Keratinocyte (primary cell): ENCODE data around the gene NASP. TPM values are rescaled to one million over a fixed set of nuclear protein-coding genes. Genes with fewer than 3 reads are reported as not detected.

Experiments
- DNase-seq: peaks from one replicate; pipeline ENCODE4 v3.0.0-alpha.2; 2011; ENCODE audit warnings: low read depth, missing footprints, low spot score
- FAIRE-seq: peaks from 2 replicates; lab custom pipeline; 2011; peaks lifted over from hg19 to GRCh38; lab: Jason Lieb, UNC
- H2AFZ ChIP-seq: 2 replicates; pipeline ENCODE4 v1.6.0; 2012; ENCODE audit warnings: low read length, control low read depth, inconsistent platforms; ENCODE audit not compliant: control insufficient read depth
- H3K27ac ChIP-seq: 2 replicates; pipeline ENCODE4 v1.5.1; 2011; ENCODE audit warnings: low read length; ENCODE audit not compliant: control insufficient read depth, insufficient read depth
- H3K27me3 ChIP-seq: 3 replicates; pipeline ENCODE4 v1.6.0; 2011; ENCODE audit warnings: low read length; ENCODE audit not compliant: control insufficient read depth, insufficient read depth; ENCODE audit errors: extremely low read depth
- H3K36me3 ChIP-seq, 2 experiments: 2 replicates in 1 of 2; 3 replicates in 1 of 2; pipeline ENCODE4 v1.5.1; 2011; ENCODE audit warnings: low read length in 2 of 2, mild to moderate bottlenecking in 1 of 2; ENCODE audit not compliant: control insufficient read depth in 2 of 2, insufficient read depth in 2 of 2; ENCODE audit errors: extremely low read depth in 1 of 2
- H3K4me1 ChIP-seq: 3 replicates; pipeline ENCODE4 v1.5.1; 2011; ENCODE audit warnings: low read length; ENCODE audit not compliant: control insufficient read depth, insufficient read depth; ENCODE audit errors: extremely low read depth
- H3K4me2 ChIP-seq: 3 replicates; pipeline ENCODE4 v1.6.0; 2011; ENCODE audit warnings: low read depth, low read length; ENCODE audit not compliant: control insufficient read depth, insufficient read depth; ENCODE audit errors: extremely low read depth
- H3K4me3 ChIP-seq, 3 experiments: fragments of 200-600 bp in 1 of 3; sonication (generic) in 1 of 3; 2 replicates in 2 of 3; 3 replicates in 1 of 3; pipeline ENCODE4 v1.5.1; 2011 to 2016; ENCODE audit warnings: low read length in 3 of 3, mild to moderate bottlenecking in 3 of 3, control low read depth in 2 of 3, inconsistent platforms in 1 of 3, low read depth in 1 of 3, mixed read lengths in 1 of 3, mixed run types in 1 of 3, moderate library complexity in 1 of 3; ENCODE audit not compliant: control insufficient read depth in 2 of 3, insufficient read depth in 2 of 3; ENCODE audit errors: extremely low read depth in 1 of 3
- H3K79me2 ChIP-seq: 2 replicates; pipeline ENCODE4 v1.6.0; 2012; ENCODE audit warnings: low read length; ENCODE audit not compliant: control insufficient read depth, insufficient read depth
- H3K9ac ChIP-seq: 3 replicates; pipeline ENCODE4 v1.6.0; 2011; ENCODE audit warnings: low read length; ENCODE audit not compliant: control insufficient read depth, insufficient read depth; ENCODE audit errors: extremely low read depth
- H3K9me1 ChIP-seq: 3 replicates; pipeline ENCODE4 v1.6.0; 2011; ENCODE audit warnings: low read length; ENCODE audit not compliant: control insufficient read depth, insufficient read depth; ENCODE audit errors: extremely low read depth
- H3K9me3 ChIP-seq: 2 replicates; pipeline ENCODE4 v1.5.1; 2012; ENCODE audit warnings: low read depth, low read length; ENCODE audit not compliant: control insufficient read depth
- H4K20me1 ChIP-seq: 3 replicates; pipeline ENCODE4 v1.6.0; 2011; ENCODE audit warnings: low read length; ENCODE audit not compliant: control insufficient read depth, insufficient read depth; ENCODE audit errors: extremely low read depth
- EZH2 ChIP-seq: IDR thresholded peaks from one replicate; pipeline ENCODE4 v1.6.1; 2012; ENCODE audit warnings: inconsistent platforms, mild to moderate bottlenecking, low read length, moderate library complexity
- dilution Hi-C: fragments of 300-500 bp; cut with MboI; formaldehyde crosslinking; loops from one replicate; pipeline ENCODE4 v1.7.0; 2020; ENCODE audit warnings: low sequenced_read_pairs; ENCODE audit not compliant: extremely low pct_ligation_motif_present
- polyA plus RNA-seq, 5 experiments: library from polyadenylated mRNA; depleted of rRNA in 3 of 5; stranded (reverse) in 3 of 5; stranded (forward) in 1 of 5; unstranded in 1 of 5; fragments of >200 nt; gene quantifications; 1 replicate in 1 of 5; 2 replicates in 3 of 5; 3 replicates in 1 of 5; pipeline versions ENCODE4 v1.2.1 to v1.2.3, GENCODE V29; 2011 to 2012; ENCODE audit warnings: missing spikeins in 2 of 5, low read depth in 1 of 5, low replicate concordance in 1 of 5
- small RNA-seq, 3 experiments: library from RNA; depleted of rRNA; stranded (forward); fragments of <200 nt; gene quantifications; one replicate each; pipeline ENCODE3, GENCODE V24; 2012; ENCODE audit warnings: low read depth in 3 of 3, low replicate concordance in 1 of 3; ENCODE audit not compliant: insufficient read length in 3 of 3
- TF ChIP-seq, protein P1 (sequence below), 3 experiments: IDR thresholded peaks in 1 of 3; conservative IDR thresholded peaks in 1 of 3; optimal IDR thresholded peaks in 1 of 3; 2 replicates in 2 of 3; 3 replicates in 1 of 3; pipeline versions ENCODE3 to v1.5.1; 2011; ENCODE audit warnings: low read length in 3 of 3, mild to moderate bottlenecking in 3 of 3, moderate library complexity in 2 of 3, control low read depth in 1 of 3, inconsistent platforms in 1 of 3; ENCODE audit not compliant: insufficient read depth in 2 of 3; ENCODE audit errors: extremely low read depth in 1 of 3

NASP gene
- polyA plus RNA-seq, 1 donor (not counting 4 experiments of a cell fraction or from before 2014, with no cell fraction given), result 61.7 TPM

DNA sequence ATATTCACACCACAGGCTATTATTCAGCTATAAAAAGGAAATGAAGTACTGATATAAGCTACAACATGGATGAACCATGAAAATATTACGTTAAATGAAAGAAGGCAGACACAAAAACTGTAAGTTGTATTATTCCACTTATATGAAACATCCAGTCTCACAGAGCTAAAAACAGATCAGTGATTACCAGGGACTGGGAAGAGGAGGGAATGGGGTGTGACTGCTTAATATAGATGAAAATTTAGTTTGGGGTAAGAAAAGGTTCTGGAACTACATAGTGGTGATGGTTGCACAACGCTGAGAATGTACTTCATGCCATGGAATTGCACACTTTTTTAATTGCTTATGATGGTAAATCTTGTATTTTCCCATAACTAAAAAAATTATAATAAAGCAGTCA lies 83.0 kb downstream of the NASP start:
- no peaks in the 10 kb centered on the region for H3K9me3 ChIP-seq
- DNase-seq (no peak), FAIRE-seq (no peak)
- no peak overlapping the region for H2AFZ ChIP-seq
- peaks cover 24% of the 10 kb centered on the region for H4K20me1 ChIP-seq
- no peak overlapping the region for H3K9ac ChIP-seq
- H3K4me2 ChIP-seq, result no peak overlapping the region
- H3K27ac ChIP-seq, result no peak overlapping the region
- H3K27me3 ChIP-seq, result no peaks in the 10 kb centered on the region
- no peak overlapping the region for H3K4me3 ChIP-seq
- peaks cover 0 to 3% of the 10 kb centered on the region in 2 experiments for H3K36me3 ChIP-seq
- no peaks in the 10 kb centered on the region for H3K9me1 ChIP-seq
- dilution Hi-C loops, result no loop called here
- H3K4me1 ChIP-seq, result no peaks in the 10 kb centered on the region
- peaks cover 97% of the 10 kb centered on the region for H3K79me2 ChIP-seq
- TF ChIP-seq EZH2, result no peak
- TF ChIP-seq, protein P1, sequence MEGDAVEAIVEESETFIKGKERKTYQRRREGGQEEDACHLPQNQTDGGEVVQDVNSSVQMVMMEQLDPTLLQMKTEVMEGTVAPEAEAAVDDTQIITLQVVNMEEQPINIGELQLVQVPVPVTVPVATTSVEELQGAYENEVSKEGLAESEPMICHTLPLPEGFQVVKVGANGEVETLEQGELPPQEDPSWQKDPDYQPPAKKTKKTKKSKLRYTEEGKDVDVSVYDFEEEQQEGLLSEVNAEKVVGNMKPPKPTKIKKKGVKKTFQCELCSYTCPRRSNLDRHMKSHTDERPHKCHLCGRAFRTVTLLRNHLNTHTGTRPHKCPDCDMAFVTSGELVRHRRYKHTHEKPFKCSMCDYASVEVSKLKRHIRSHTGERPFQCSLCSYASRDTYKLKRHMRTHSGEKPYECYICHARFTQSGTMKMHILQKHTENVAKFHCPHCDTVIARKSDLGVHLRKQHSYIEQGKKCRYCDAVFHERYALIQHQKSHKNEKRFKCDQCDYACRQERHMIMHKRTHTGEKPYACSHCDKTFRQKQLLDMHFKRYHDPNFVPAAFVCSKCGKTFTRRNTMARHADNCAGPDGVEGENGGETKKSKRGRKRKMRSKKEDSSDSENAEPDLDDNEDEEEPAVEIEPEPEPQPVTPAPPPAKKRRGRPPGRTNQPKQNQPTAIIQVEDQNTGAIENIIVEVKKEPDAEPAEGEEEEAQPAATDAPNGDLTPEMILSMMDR (optimal IDR thresholded peaks at IDR 0.05 in 1 of 3, IDR thresholded peaks at IDR 0.05 in 1 of 3, conservative IDR thresholded peaks at IDR 0.05 in 1 of 3; ENCODE audit: extremely low read depth in 1 of 3, insufficient read depth in 2 of 3, low read length in 3 of 3), result no peak

DNA sequence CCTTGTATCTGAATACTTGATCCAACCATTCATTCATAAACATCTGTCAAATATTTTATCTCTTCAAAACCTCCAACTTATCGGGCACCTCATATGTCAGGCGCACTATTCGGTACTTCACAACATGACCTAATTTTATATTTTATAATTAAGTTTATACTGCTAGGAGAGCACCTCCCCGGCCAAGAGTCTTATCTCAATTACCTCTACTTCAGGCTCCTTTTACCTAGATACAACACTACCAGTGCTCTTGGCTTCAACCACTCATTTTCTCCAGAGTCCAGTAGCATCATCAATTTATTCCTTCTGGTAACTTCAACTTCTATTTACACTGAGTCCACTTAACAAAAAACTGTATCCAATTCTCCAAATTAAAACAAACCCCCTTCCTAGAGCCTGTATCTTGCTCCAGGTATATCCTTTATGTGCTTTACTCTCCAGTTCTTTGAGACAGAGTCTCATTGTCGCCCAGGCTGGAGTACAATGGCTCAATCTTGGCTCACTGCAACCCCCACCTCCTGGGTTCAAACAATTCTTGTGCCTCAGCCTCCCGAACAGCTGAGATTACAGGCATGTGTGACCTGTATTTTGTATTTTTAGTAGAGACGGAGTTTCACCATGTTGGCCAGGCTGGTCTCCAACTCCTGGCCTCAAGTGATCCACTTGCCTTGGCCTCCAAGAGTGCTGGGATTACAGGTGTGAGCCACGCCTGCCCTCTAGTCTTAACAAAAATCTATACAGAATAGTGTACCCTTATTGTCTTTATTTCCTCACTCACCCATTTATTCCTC lies 83.7 kb downstream of the NASP start:
- DNase-seq, result no peak
- no peaks in the 10 kb centered on the region for H3K9me1 ChIP-seq
- H3K9ac ChIP-seq, result no peak overlapping the region
- no peaks in the 10 kb centered on the region for H3K27me3 ChIP-seq
- H3K4me3 ChIP-seq, result no peak overlapping the region
- no peaks in the 10 kb centered on the region for H3K9me3 ChIP-seq
- H3K79me2 ChIP-seq, result peaks cover 98% of the 10 kb centered on the region
- no peak overlapping the region for H3K4me2 ChIP-seq
- no peak for FAIRE-seq
- dilution Hi-C loops, result no loop called here
- TF ChIP-seq EZH2, result no peak
- TF ChIP-seq, protein P1 (optimal IDR thresholded peaks at IDR 0.05 in 1 of 3, IDR thresholded peaks at IDR 0.05 in 1 of 3, conservative IDR thresholded peaks at IDR 0.05 in 1 of 3; ENCODE audit: extremely low read depth in 1 of 3, insufficient read depth in 2 of 3, low read length in 3 of 3), result no peak
- no peaks in the 10 kb centered on the region for H3K4me1 ChIP-seq
- no peak overlapping the region for H2AFZ ChIP-seq
- H3K36me3 ChIP-seq, result peaks cover 0 to 3% of the 10 kb centered on the region in 2 experiments
- H3K27ac ChIP-seq, result no peak overlapping the region
- peaks cover 24% of the 10 kb centered on the region for H4K20me1 ChIP-seq

Small RNA genes within 50 kb of the gene (small RNA-seq; reads per million reads assigned to genes)
- gene AL355480.1 (0 reads per million in 3 experiments), gene AL355480.2 (0 reads per million in 3 experiments), gene AL355480.3 (0 reads per million in 3 experiments), gene AL355480.4 (0 reads per million in 3 experiments)

Other genes with a start within 250 kb of the NASP start
- 10.8 to 17.9 TPM (median 12.1 TPM) in 3 replicates for gene TOE1, start 243.9 kb upstream of the NASP start, polyA plus RNA-seq
- gene MUTYH, start 243.6 kb upstream of the NASP start, polyA plus RNA-seq, result 8.6 to 10.8 TPM (median 10.0 TPM) in 3 replicates
- gene TESK2, start 92.9 kb upstream of the NASP start, polyA plus RNA-seq, result 2.0 to 3.5 TPM (median 2.2 TPM) in 3 replicates
- gene CCDC163, start 84.0 kb upstream of the NASP start, polyA plus RNA-seq, result 1.7 to 2.2 TPM (median 1.9 TPM) in 3 replicates
- 4.7 to 7.6 TPM (median 5.7 TPM) in 3 replicates for gene MMACHC, start 83.7 kb upstream of the NASP start, polyA plus RNA-seq
- 938 to 1,251 TPM (median 971 TPM) in 3 replicates for gene PRDX1, start 62.2 kb upstream of the NASP start, polyA plus RNA-seq
- 104 to 109 TPM (median 107 TPM) in 3 replicates for gene AKR1A1, start 33.2 kb upstream of the NASP start, polyA plus RNA-seq
- 0.17 to 0.57 TPM (median 0.37 TPM) in 3 replicates for gene CCDC17, start 40.0 kb downstream of the NASP start, polyA plus RNA-seq
- gene GPBP1L1, start 102.5 kb downstream of the NASP start, polyA plus RNA-seq, result 43.4 to 65.5 TPM (median 64.1 TPM) in 3 replicates
- 69.7 to 110 TPM (median 91.4 TPM) in 3 replicates for gene TMEM69, start 104.1 kb downstream of the NASP start, polyA plus RNA-seq
- 6.7 to 10.0 TPM (median 8.3 TPM) in 3 replicates for gene IPP, start 166.6 kb downstream of the NASP start, polyA plus RNA-seq
- 12.2 to 15.7 TPM (median 14.6 TPM) in 3 replicates for gene MAST2, start 219.6 kb downstream of the NASP start, polyA plus RNA-seq